ENCODE data around the gene NTM. TPM values are rescaled to one million over a fixed set of nuclear protein-coding genes. Genes with fewer than 3 reads are reported as not detected.

NTM gene
- total and polyA plus RNA-seq, 2 of the 8 experiments (the other 6 are each of a cell fraction or from before 2014, with no cell fraction given), result 13.4 to 20.0 TPM

- H3K4me2 ChIP-seq (ENCODE audit: insufficient read depth in 1 of 2, low read depth in 2 of 2, low read length in 2 of 2), result no peak overlapping the region
- H4K8ac ChIP-seq (ENCODE audit: extremely low read depth, insufficient read depth, low read length), result no peak overlapping the region
- H2AFZ ChIP-seq (ENCODE audit: low read length), result no peak overlapping the region
- H3K23me2 ChIP-seq (ENCODE audit: low read depth, low read length), result no peaks in the 10 kb centered on the region
- peaks cover 0 to 17% (median 12%) of the 10 kb centered on the region in 4 experiments; a peak in 6 of 7 replicates for H3K4me1 ChIP-seq (replicated peaks in 1 of 4; ENCODE audit: control insufficient read depth in 3 of 4, insufficient read depth in 4 of 4, low read length in 3 of 4)
- H3K36me3 ChIP-seq (ENCODE audit: control insufficient read depth in 2 of 4, insufficient read depth in 4 of 4, low read length in 3 of 4), result no peaks in the 10 kb centered on the region
- no peak overlapping the region for H3K23ac ChIP-seq (ENCODE audit: insufficient read length)
- CTCF ChIA-PET (ENCODE audit: partially characterized antibody), result interaction anchor here (1.6 to 2.5 kb wide), 3 partner anchors 7 to 84 kb away, joined by 4 to 14 read pairs (median 11); no protein-coding TSS in a partner anchor
- H3K79me1 ChIP-seq (ENCODE audit: low read depth, low read length), result peaks cover 2% of the 10 kb centered on the region; the same call in 1 of the 2 replicates
- no peak overlapping the region for H3K18ac ChIP-seq (ENCODE audit: extremely low read depth, low read length)
- no peak overlapping the region; a peak in 1 of 7 replicates for H3K9ac ChIP-seq (replicated peaks in 1 of 4; ENCODE audit: extremely low read depth in 1 of 4, low read depth in 3 of 4, low read length in 3 of 4)
- no peak overlapping the region for H2BK12ac ChIP-seq (ENCODE audit: low read depth, low read length)
- no peak overlapping the region for H3K56ac ChIP-seq (replicated peaks; ENCODE audit: insufficient read length, low read depth, low read length)
- no peak overlapping the region for H2BK20ac ChIP-seq (ENCODE audit: low read length)
- H4K20me1 ChIP-seq (replicated peaks in 1 of 2; ENCODE audit: control insufficient read depth in 1 of 2, insufficient read depth in 2 of 2, low read length in 2 of 2), result no peaks in the 10 kb centered on the region
- H2AK5ac ChIP-seq (ENCODE audit: low read depth, low read length), result no peak overlapping the region
- no peak for DNase-seq (ENCODE audit: low read depth in 1 of 2, low spot score in 2 of 2)
- POLR2A ChIA-PET (ENCODE audit: partially characterized antibody), result no interaction called here
- no peak overlapping the region for H2BK120ac ChIP-seq (replicated peaks; ENCODE audit: low read depth, low read length)
- H4K5ac ChIP-seq (ENCODE audit: insufficient read length, low read depth, low read length), result no peak overlapping the region
- H4K91ac ChIP-seq (replicated peaks; ENCODE audit: insufficient read length, low read length), result no peak overlapping the region
- no peak overlapping the region for H3K4ac ChIP-seq (replicated peaks; ENCODE audit: insufficient read length, low read depth, low read length)
- no peak for TF ChIP-seq SAP30 (IDR thresholded peaks at IDR 0.05; ENCODE audit: insufficient read depth, insufficient replicate concordance, low read length)
- no peak for TF ChIP-seq TAF7 (optimal IDR thresholded peaks at IDR 0.05; ENCODE audit: borderline replicate concordance, low read depth, low read length)
- no peak for TF ChIP-seq JUN (IDR thresholded peaks at IDR 0.05; ENCODE audit: low read depth, low read length)
- no peak for TF ChIP-seq CTCF (IDR thresholded peaks at IDR 0.05; ENCODE audit: control extremely low read depth in 1 of 3, insufficient read depth in 1 of 3, low read depth in 1 of 3, low read length in 3 of 3)
- TF ChIP-seq EP300 (IDR thresholded peaks at IDR 0.05; ENCODE audit: borderline replicate concordance in 1 of 2, low read depth in 2 of 2, low read length in 2 of 2), result no peak
- no peak for TF ChIP-seq SP2 (IDR thresholded peaks at IDR 0.05; ENCODE audit: low read length)
- no peak for TF ChIP-seq YY1 (IDR thresholded peaks at IDR 0.05; ENCODE audit: low read depth, low read length)
- no peak for TF ChIP-seq EGR1 (IDR thresholded peaks at IDR 0.05; ENCODE audit: borderline replicate concordance, low read depth, low read length)
- H3K27ac ChIP-seq (ENCODE audit: low read depth, low read length), result no peak overlapping the region
- no peak for FAIRE-seq
- no peak overlapping the region for H2BK15ac ChIP-seq (ENCODE audit: low read length)
- no peak overlapping the region for H3K4me3 ChIP-seq (ENCODE audit: extremely low read depth in 1 of 4, insufficient read depth in 2 of 4, low read depth in 3 of 4, low read length in 4 of 4)
- no peak overlapping the region for H2BK5ac ChIP-seq (ENCODE audit: low read depth, low read length)
- no peak overlapping the region for H3K14ac ChIP-seq (ENCODE audit: insufficient read length)
- H3K27me3 ChIP-seq (replicated peaks in 1 of 4; ENCODE audit: control insufficient read depth in 3 of 4, extremely low read depth in 1 of 4, insufficient read depth in 3 of 4, low read length in 3 of 4), result no peaks in the 10 kb centered on the region; a peak in 1 of 7 replicates
- WGBS, 2 experiments (ENCODE audit: extremely low coverage in 1 of 2, insufficient coverage in 1 of 2, insufficient read length in 1 of 2, insufficient replicate concordance in 2 of 2, low coverage in 1 of 2, low lambda C conversion rate in 2 of 2, missing lambda C conversion rate in 1 of 2), result 89% methylated on average over 4 of the region's 4 CpGs; no CpG with 5 or more reads in 1 of the 2 experiments
- peaks cover 0 to 3% of the 10 kb centered on the region in 2 experiments; a peak in 1 of 4 replicates for H3K9me3 ChIP-seq (ENCODE audit: insufficient read depth in 2 of 2, low read depth in 1 of 2, low read length in 1 of 2)
- H3K79me2 ChIP-seq (ENCODE audit: control insufficient read depth in 1 of 2, insufficient read depth in 2 of 2, low read length in 2 of 2), result no peaks in the 10 kb centered on the region
These were observed 665.4 kb downstream of the NTM start for GRCh38 chr11:132035766-132036165.
